K562 (cell line): Measurements from ENCODE around the gene PGGHG. TPM values are rescaled to one million over a fixed set of nuclear protein-coding genes. Genes with fewer than 3 reads are reported as not detected.

Experiments used
- EHMT2 ChIP-seq: fragments of 450-650 bp; IDR thresholded peaks from 2 replicates; pipeline ENCODE4 v1.6.1; 2018; ENCODE audit warnings: antibody characterized with exemption
- ELF4 ChIP-seq: fragments of 450-650 bp; formaldehyde crosslinking; IDR thresholded peaks from 2 replicates; pipeline ENCODE4 v1.4.0; 2022; ENCODE audit warnings: missing genetic modification characterization
- KAT8 ChIP-seq: fragments of 450-650 bp; IDR thresholded peaks from 2 replicates; pipeline ENCODE4 v1.6.1; 2016; ENCODE audit warnings: low read depth, mild to moderate bottlenecking
- REST ChIP-seq, 2 experiments: fragments of 450-650 bp; formaldehyde crosslinking in 1 of 2; IDR thresholded peaks; 2 replicates each; pipeline versions ENCODE4 v1.4.0 to v1.6.1; 2014 to 2020; ENCODE audit warnings: mild to moderate bottlenecking in 2 of 2, borderline replicate concordance in 1 of 2, low read depth in 1 of 2
- SLC30A9 ChIP-seq: fragments of 250-450 bp; sonication (Bioruptor Pico); IDR thresholded peaks from 2 replicates; pipeline ENCODE4 v1.8.0; 2022; ENCODE audit warnings: mild to moderate bottlenecking, moderate library complexity
- ZNF175 ChIP-seq: fragments of 200-800 bp; sonication (Bioruptor generic); IDR thresholded peaks from 2 replicates; pipeline ENCODE4 v1.6.1; 2016; ENCODE audit warnings: low read depth, mild to moderate bottlenecking, missing genetic modification characterization, missing compliant biosample characterization
- polyA plus RNA-seq, 8 experiments: library from polyadenylated mRNA; depleted of rRNA in 4 of 8; stranded (reverse) in 5 of 8; unstranded in 3 of 8; fragments of >200 nt; fragmentation: Nextera tagmentation in 2 of 8; fragmentation: Illumina TruSeq in 1 of 8; extraction: Ambion mirVana in 2 of 8; extraction: Trizol in 1 of 8; gene quantifications; 2 replicates each; pipeline versions ENCODE4 v1.2.1 to v1.2.3, GENCODE V29; 2011 to 2014; ENCODE audit warnings: inconsistent platforms in 1 of 8, missing spikeins in 1 of 8
- total RNA-seq, 7 experiments: library from RNA; depleted of rRNA in 6 of 7; stranded (reverse); fragments of >200 nt in 6 of 7; fragmentation: Illumina TruSeq in 2 of 7; extraction: Trizol in 2 of 7; gene quantifications; 2 replicates each; pipeline versions ENCODE4 v1.2.1 to v1.2.3, GENCODE V29; 2011 to 2021; ENCODE audit warnings: low replicate concordance in 1 of 7
- TF ChIP-seq, protein P1 (sequence below), 3 experiments: IDR thresholded peaks in 2 of 3; conservative IDR thresholded peaks in 1 of 3; 2 replicates each; pipeline ENCODE4 v1.5.1; 2011 to 2012; ENCODE audit warnings: low read length in 3 of 3, mild to moderate bottlenecking in 3 of 3, control low read depth in 2 of 3, improper control_type of control experiment in 1 of 3, inconsistent platforms in 1 of 3, low read depth in 1 of 3, mixed read lengths in 1 of 3, moderate library complexity in 1 of 3; ENCODE audit not compliant: insufficient read depth in 2 of 3

Gene PGGHG
- total and polyA plus RNA-seq, 9 of the 15 experiments (the other 6 are each of a cell fraction or from before 2014, with no cell fraction given): 0.38 to 85.1 (median 18.1) TPM

GRCh38 chr11:257766-258493 lies 31.0 kb upstream of the PGGHG start (continued):
- TF ChIP-seq REST (IDR thresholded peaks at IDR 0.05; ENCODE audit: borderline replicate concordance): 0 out of 2 replicates have a peak, but pooled peaks have one; percentile 8
- no peak for TF ChIP-seq REST (CRISPR knock-in tag; IDR thresholded peaks at IDR 0.05; ENCODE audit: low read depth)
- TF ChIP-seq KAT8: no peak
- no peak for TF ChIP-seq ELF4
- no peak for TF ChIP-seq ZNF175 (CRISPR knock-in tag)
- TF ChIP-seq, protein P1, sequence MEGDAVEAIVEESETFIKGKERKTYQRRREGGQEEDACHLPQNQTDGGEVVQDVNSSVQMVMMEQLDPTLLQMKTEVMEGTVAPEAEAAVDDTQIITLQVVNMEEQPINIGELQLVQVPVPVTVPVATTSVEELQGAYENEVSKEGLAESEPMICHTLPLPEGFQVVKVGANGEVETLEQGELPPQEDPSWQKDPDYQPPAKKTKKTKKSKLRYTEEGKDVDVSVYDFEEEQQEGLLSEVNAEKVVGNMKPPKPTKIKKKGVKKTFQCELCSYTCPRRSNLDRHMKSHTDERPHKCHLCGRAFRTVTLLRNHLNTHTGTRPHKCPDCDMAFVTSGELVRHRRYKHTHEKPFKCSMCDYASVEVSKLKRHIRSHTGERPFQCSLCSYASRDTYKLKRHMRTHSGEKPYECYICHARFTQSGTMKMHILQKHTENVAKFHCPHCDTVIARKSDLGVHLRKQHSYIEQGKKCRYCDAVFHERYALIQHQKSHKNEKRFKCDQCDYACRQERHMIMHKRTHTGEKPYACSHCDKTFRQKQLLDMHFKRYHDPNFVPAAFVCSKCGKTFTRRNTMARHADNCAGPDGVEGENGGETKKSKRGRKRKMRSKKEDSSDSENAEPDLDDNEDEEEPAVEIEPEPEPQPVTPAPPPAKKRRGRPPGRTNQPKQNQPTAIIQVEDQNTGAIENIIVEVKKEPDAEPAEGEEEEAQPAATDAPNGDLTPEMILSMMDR (IDR thresholded peaks at IDR 0.05 in 2 of 3, conservative IDR thresholded peaks at IDR 0.05 in 1 of 3; ENCODE audit: insufficient read depth in 2 of 3, low read depth in 1 of 3, low read length in 3 of 3): peak; percentile 34 to 56 (median 40); a peak in 5 of 6 replicates
- no peak for TF ChIP-seq SLC30A9 (CRISPR knock-in tag)
- no peak for TF ChIP-seq EHMT2
